ENCODE measurements around the gene DPH3. TPM values are rescaled to one million over a fixed set of nuclear protein-coding genes. Genes with fewer than 3 reads are reported as not detected.
A peak's percentile ranks its signal among the peaks of the same experiment; 100 is the strongest.

The DPH3 gene
- total and polyA plus RNA-seq, 10 of the 15 experiments (the other 5 are each of a cell fraction or from before 2014, with no cell fraction given): 10.8 to 71.8 (median 23.4) TPM

GRCh38 chr3:16247282-16248061 is 17.3 kb downstream of the DPH3 start (continued):
- TF ChIP-seq SKIL (IDR thresholded peaks at IDR 0.05; ENCODE audit: low read depth, poor library complexity, severe bottlenecking) (no peak), HSF1 (IDR thresholded peaks at IDR 0.05; ENCODE audit: low read depth, low read length) (no peak), BCLAF1 (IDR thresholded peaks at IDR 0.05) (no peak), WRNIP1 (IDR thresholded peaks at IDR 0.05; ENCODE audit: borderline replicate concordance, low read depth, low read length) (no peak), BHLHE40 (IDR thresholded peaks at IDR 0.05; ENCODE audit: borderline replicate concordance in 1 of 2, low read depth in 2 of 2, low read length in 1 of 2) (peak; percentile 49 to 81; a peak in 3 of 4 replicates), ZBTB33 (IDR thresholded peaks at IDR 0.05) (no peak), BMI1 (IDR thresholded peaks at IDR 0.05; ENCODE audit: borderline replicate concordance) (no peak), SPI1 (IDR thresholded peaks at IDR 0.05; ENCODE audit: borderline replicate concordance, insufficient read depth, low read depth, low read length) (peak; percentile 44; the same call in 1 of the 2 replicates), CBX5 (IDR thresholded peaks at IDR 0.05; ENCODE audit: low read depth) (no peak), E2F4 (IDR thresholded peaks at IDR 0.05; ENCODE audit: low read depth, low read length) (no peak), MYC (IDR thresholded peaks at IDR 0.05; ENCODE audit: insufficient read depth, insufficient read length, insufficient replicate concordance, low read length, severe bottlenecking) (no peak), MLLT1 (IDR thresholded peaks at IDR 0.05) (peak; percentile 33; the same call in 1 of the 2 replicates), RUNX3 (IDR thresholded peaks at IDR 0.05; ENCODE audit: low read length) (peak; percentile 69), POLR2AphosphoS2 (IDR thresholded peaks at IDR 0.05; ENCODE audit: low read depth, low read length) (no peak), CREM (IDR thresholded peaks at IDR 0.05; ENCODE audit: low read depth) (0 out of 2 replicates have a peak, but pooled peaks have one; percentile 19), CHD1 (IDR thresholded peaks at IDR 0.05; ENCODE audit: low read depth, low read length) (no peak)

Measured in GM12878 (cell line).